Measurements from ENCODE around the gene DLGAP1.

DLGAP1 gene

GRCh38 chr18:3935305-3935704 is 519.8 kb downstream of the DLGAP1 start:
- TF ChIP-seq CTCF (IDR thresholded peaks at IDR 0.05; ENCODE audit: extremely low read depth, insufficient read depth, missing control alignments): no peak
- DNase-seq (ENCODE audit: low spot score): no peak
- in situ Hi-C loops (cut with MboI; ENCODE audit: low pct_unique_long_range_greater_than_20kb, low sequenced_read_pairs, unreplicated experiment): no loop called here

- no peak for TF ChIP-seq CTCF (IDR thresholded peaks at IDR 0.05; ENCODE audit: extremely low read depth, insufficient read depth, missing control alignments)
- no peak for DNase-seq (ENCODE audit: low spot score)
- in situ Hi-C loops (cut with MboI; ENCODE audit: low pct_unique_long_range_greater_than_20kb, low sequenced_read_pairs, unreplicated experiment): no loop called here
Observed at GRCh38 chr18:3932276-3932675, 522.8 kb downstream of the DLGAP1 start.

GRCh38 chr18:3931542-3932112 is 523.5 kb downstream of the DLGAP1 start:
- in situ Hi-C loops (cut with MboI; ENCODE audit: low pct_unique_long_range_greater_than_20kb, low sequenced_read_pairs, unreplicated experiment): no loop called here
- DNase-seq (ENCODE audit: low spot score): no peak

GRCh38 chr18:3931013-3931315 is 524.1 kb downstream of the DLGAP1 start:
- TF ChIP-seq CTCF (IDR thresholded peaks at IDR 0.05; ENCODE audit: extremely low read depth, insufficient read depth, missing control alignments): no peak
- in situ Hi-C loops (cut with MboI; ENCODE audit: low pct_unique_long_range_greater_than_20kb, low sequenced_read_pairs, unreplicated experiment): no loop called here
- no peak for DNase-seq (ENCODE audit: low spot score)

More at GRCh38 chr18:3931542-3932112, 523.5 kb downstream of the DLGAP1 start:
- no peak for TF ChIP-seq CTCF (IDR thresholded peaks at IDR 0.05; ENCODE audit: extremely low read depth, insufficient read depth, missing control alignments)

GRCh38 chr18:3930126-3931012 is 524.7 kb downstream of the DLGAP1 start:
- no peak for DNase-seq (ENCODE audit: low spot score)
- TF ChIP-seq CTCF (IDR thresholded peaks at IDR 0.05; ENCODE audit: extremely low read depth, insufficient read depth, missing control alignments): no peak
- in situ Hi-C loops (cut with MboI; ENCODE audit: low pct_unique_long_range_greater_than_20kb, low sequenced_read_pairs, unreplicated experiment): no loop called here

- no peak for DNase-seq (ENCODE audit: low spot score)
- in situ Hi-C loops (cut with MboI; ENCODE audit: low pct_unique_long_range_greater_than_20kb, low sequenced_read_pairs, unreplicated experiment): no loop called here
- TF ChIP-seq CTCF (IDR thresholded peaks at IDR 0.05; ENCODE audit: extremely low read depth, insufficient read depth, missing control alignments): no peak
Observed at GRCh38 chr18:3924455-3924854, 530.7 kb downstream of the DLGAP1 start.

All from GM13977 (cell line).